Esophagus muscularis mucosa (tissue), 4 donors: ENCODE data around the gene CNTN6. TPM values are rescaled to one million over a fixed set of nuclear protein-coding genes. Genes with fewer than 3 reads are reported as not detected.

Experiments used
- DNase-seq: peaks from one replicate; pipeline ENCODE4 v3.0.0-alpha.2; 2017; ENCODE audit errors: extremely low spot score
- H3K27ac ChIP-seq, 4 donors: fragments of 200-600 bp; sonication (generic); replicated peaks in 1 of 4; 1 replicate in 3 of 4; 2 replicates in 1 of 4; pipeline ENCODE4 v1.5.1; 2016 to 2019; ENCODE audit warnings: mild to moderate bottlenecking in 1 of 4
- H3K27me3 ChIP-seq, 4 donors: fragments of 200-600 bp; sonication (generic); one replicate each; pipeline versions ENCODE4 v1.5.1 to v1.6.0; 2016 to 2019
- H3K36me3 ChIP-seq, 4 donors: fragments of 200-600 bp; sonication (generic); one replicate each; pipeline ENCODE4 v1.5.1; 2016 to 2019
- H3K4me1 ChIP-seq, 4 donors: fragments of 200-600 bp; sonication (generic); one replicate each; pipeline ENCODE4 v1.5.1; 2016 to 2019
- H3K4me3 ChIP-seq, 4 donors: fragments of 200-600 bp; sonication (generic); 1 replicate in 2 of 4; 2 replicates in 2 of 4; pipeline ENCODE4 v1.5.1; 2016 to 2019; ENCODE audit warnings: mild to moderate bottlenecking in 4 of 4, moderate library complexity in 1 of 4
- H3K9me3 ChIP-seq, 4 donors: fragments of 200-600 bp; sonication (generic); 1 replicate in 3 of 4; 2 replicates in 1 of 4; pipeline ENCODE4 v1.5.1; 2016 to 2019
- CTCF ChIP-seq, 3 experiments: fragments of 200-600 bp in 2 of 3; fragments of 450-650 bp in 1 of 3; sonication (generic) in 2 of 3; IDR thresholded peaks; one replicate each; pipeline ENCODE4 v1.5.1; 2017 to 2019; ENCODE audit warnings: antibody characterized with exemption in 3 of 3, mild to moderate bottlenecking in 2 of 3, moderate library complexity in 1 of 3
- EP300 ChIP-seq: sonication (generic); formaldehyde crosslinking; IDR thresholded peaks from one replicate; pipeline ENCODE4 v1.6.1; 2017; ENCODE audit warnings: antibody characterized with exemption
- POLR2A ChIP-seq: fragments of 450-650 bp; IDR thresholded peaks from one replicate; pipeline ENCODE4 v1.6.1; 2017; ENCODE audit warnings: antibody characterized with exemption, moderate library complexity, mild to moderate bottlenecking, low read depth
- POLR2AphosphoS5 ChIP-seq, 2 donors: sonication (generic); formaldehyde crosslinking; IDR thresholded peaks; one replicate each; pipeline ENCODE4 v1.6.1; 2017; ENCODE audit warnings: antibody characterized with exemption in 2 of 2
- WGBS: methylation state at CpG from one replicate; pipeline ENCODE4 v1.1.5; 2018; 5-methylcytosine and 5-hydroxymethylcytosine counted together
- intact Hi-C: fragments of 100-400 bp; cut with DNase I; formaldehyde crosslinking; loops from one replicate; pipeline ENCODE4 v1.15.1; 2023
- total RNA-seq, 4 donors: library from RNA; depleted of rRNA; stranded (reverse); fragments of >200 nt; gene quantifications; one replicate each; pipeline versions ENCODE4 v1.1.0 to v1.2.1, GENCODE V29; 2016

Gene CNTN6
- total RNA-seq, 4 donors from 2014 or later: 0.06 to 0.83 (median 0.17) TPM; not detected in 1

- 72% methylated on average over 2 of the region's 2 CpGs for WGBS
- Histone ChIP-seq H3K4me1 (no peaks in the 10 kb centered on the region), H3K4me3 (no peak overlapping the region), H3K9me3 (no peaks in the 10 kb centered on the region), H3K27ac (no peak overlapping the region), H3K27me3 (no peaks in the 10 kb centered on the region), H3K36me3 (no peaks in the 10 kb centered on the region)
- no peak for DNase-seq
- TF ChIP-seq POLR2AphosphoS5 (IDR thresholded peaks at IDR 0.05): no peak
- no peak for TF ChIP-seq EP300
- no peak for TF ChIP-seq CTCF (IDR thresholded peaks at IDR 0.05)
- intact Hi-C loops: no loop called here
Measured at GRCh38 chr3:1197051-1197450, 104.2 kb downstream of the CNTN6 start.

- TF ChIP-seq EP300 (no peak), POLR2AphosphoS5 (IDR thresholded peaks at IDR 0.05) (no peak), POLR2A (no peak), CTCF (IDR thresholded peaks at IDR 0.05) (no peak)
- Histone ChIP-seq H3K27me3 (no peaks in the 10 kb centered on the region), H3K27ac (no peak overlapping the region), H3K4me3 (no peak overlapping the region), H3K9me3 (no peaks in the 10 kb centered on the region), H3K4me1 (no peaks in the 10 kb centered on the region), H3K36me3 (no peaks in the 10 kb centered on the region)
- intact Hi-C loops: no loop called here
- no peak for DNase-seq
- 64% methylated on average over 1 of the region's 1 CpG for WGBS
Measured at GRCh38 chr3:1200371-1200770, 107.5 kb downstream of the CNTN6 start.

- H3K27ac ChIP-seq: no peak overlapping the region
- H3K9me3 ChIP-seq: no peaks in the 10 kb centered on the region
- intact Hi-C loops: no loop called here
- no peak for DNase-seq
- H3K27me3 ChIP-seq: no peaks in the 10 kb centered on the region
- no peaks in the 10 kb centered on the region for H3K36me3 ChIP-seq
- TF ChIP-seq POLR2AphosphoS5 (IDR thresholded peaks at IDR 0.05) (no peak), CTCF (IDR thresholded peaks at IDR 0.05) (no peak), EP300 (no peak), POLR2A (no peak)
- no peak overlapping the region for H3K4me3 ChIP-seq
- WGBS: 37% methylated on average over 2 of the region's 2 CpGs
- no peaks in the 10 kb centered on the region for H3K4me1 ChIP-seq
Measured at GRCh38 chr3:1207904-1208303, 115.1 kb downstream of the CNTN6 start.

- 79% methylated on average over 3 of the region's 3 CpGs for WGBS
- no peaks in the 10 kb centered on the region for H3K27me3 ChIP-seq
- intact Hi-C loops: no loop called here
Measured at GRCh38 chr3:1214933-1215332, 122.1 kb downstream of the CNTN6 start.

More at GRCh38 chr3:1214933-1215332, 122.1 kb downstream of the CNTN6 start:
- Histone ChIP-seq H3K4me1 (no peaks in the 10 kb centered on the region), H3K4me3 (no peak overlapping the region), H3K27ac (no peak overlapping the region), H3K9me3 (no peaks in the 10 kb centered on the region), H3K36me3 (no peaks in the 10 kb centered on the region)
- no peak for TF ChIP-seq EP300
- TF ChIP-seq CTCF (IDR thresholded peaks at IDR 0.05): no peak
- no peak for TF ChIP-seq POLR2AphosphoS5 (IDR thresholded peaks at IDR 0.05)
- no peak for TF ChIP-seq POLR2A
- DNase-seq: no peak
